COLO668 (cell line): ENCODE measurements around the gene FN3KRP.
"Not testable (repeated sequence)": the region's sequence is repeated elsewhere in the genome, so short reads cannot be mapped to it uniquely, and the experiment has no call there.

Experiments used
- DNase-seq: peaks from one replicate; lab custom pipeline; 2025; ENCODE audit not compliant: unreplicated experiment; lab: John Stamatoyannopoulos, UW

The FN3KRP gene

DNA sequence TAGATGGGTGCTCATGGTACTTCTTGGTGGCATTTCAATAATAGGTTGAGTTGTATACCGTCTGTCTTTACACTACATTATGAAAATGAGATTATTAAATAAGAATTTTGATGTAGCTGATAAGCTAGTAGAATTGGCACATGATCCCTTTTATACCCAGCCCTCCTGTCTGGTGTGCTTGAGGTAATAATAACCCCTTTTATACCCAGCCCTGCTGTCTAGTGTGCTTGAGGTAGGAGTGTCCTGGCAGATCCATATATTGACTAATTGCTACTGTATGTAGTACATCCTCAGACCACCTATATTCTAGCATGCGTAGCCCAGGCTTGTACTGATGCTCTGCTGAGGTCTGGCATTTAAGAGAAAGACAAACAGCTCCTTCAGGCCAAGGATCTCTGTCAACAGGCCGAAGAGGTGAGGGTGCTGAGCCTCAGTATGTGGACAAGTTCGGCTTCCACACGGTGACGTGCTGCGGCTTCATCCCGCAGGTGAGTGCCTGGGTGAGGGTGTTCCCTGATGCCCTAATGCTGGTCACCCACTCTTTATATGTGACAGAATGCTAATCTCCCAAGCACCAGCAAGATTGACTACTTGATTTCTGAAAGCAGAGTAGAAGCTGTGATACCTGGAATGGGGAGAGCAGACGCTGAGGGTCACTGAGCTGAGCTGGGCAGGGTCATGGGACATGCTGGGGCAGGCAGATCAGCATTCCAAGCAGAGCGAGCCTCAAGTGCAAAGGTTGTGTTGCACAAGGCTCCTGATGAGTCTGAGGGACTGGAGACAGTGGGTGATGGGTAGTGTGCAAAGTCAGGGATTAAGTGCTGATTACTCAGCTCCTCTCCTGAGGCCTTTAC, 24.6 kb downstream of the FN3KRP start:
- DNase-seq = no peak

GRCh38 chr17:82743344-82744219, 27.1 kb downstream of the FN3KRP start:
- no peak for DNase-seq

GRCh38 chr17:82744736-82745135, 28.2 kb downstream of the FN3KRP start:
- DNase-seq = not testable (repeated sequence)

GRCh38 chr17:82745524-82745923, 29.0 kb downstream of the FN3KRP start:
- DNase-seq = no peak

DNA sequence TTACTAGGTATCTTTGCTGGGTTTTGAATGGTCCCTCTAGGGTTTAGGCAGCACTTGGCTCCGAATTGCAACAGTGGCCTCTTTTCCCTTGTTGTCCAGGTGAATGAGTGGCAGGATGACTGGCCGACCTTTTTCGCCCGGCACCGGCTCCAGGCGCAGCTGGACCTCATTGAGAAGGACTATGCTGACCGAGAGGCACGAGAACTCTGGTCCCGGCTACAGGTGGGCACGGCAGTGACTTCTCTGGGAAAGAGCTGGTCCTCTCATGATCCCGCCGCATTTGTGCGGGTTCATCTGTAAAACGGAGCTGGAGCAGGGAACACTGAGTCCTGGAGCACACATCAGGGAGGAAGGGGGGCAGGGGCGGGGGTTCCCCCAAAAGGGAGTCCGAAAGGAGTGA, 32.2 kb downstream of the FN3KRP start:
- DNase-seq = no peak

- DNase-seq = no peak
Observed at GRCh38 chr17:82750241-82750908, 33.9 kb downstream of the FN3KRP start.

DNA sequence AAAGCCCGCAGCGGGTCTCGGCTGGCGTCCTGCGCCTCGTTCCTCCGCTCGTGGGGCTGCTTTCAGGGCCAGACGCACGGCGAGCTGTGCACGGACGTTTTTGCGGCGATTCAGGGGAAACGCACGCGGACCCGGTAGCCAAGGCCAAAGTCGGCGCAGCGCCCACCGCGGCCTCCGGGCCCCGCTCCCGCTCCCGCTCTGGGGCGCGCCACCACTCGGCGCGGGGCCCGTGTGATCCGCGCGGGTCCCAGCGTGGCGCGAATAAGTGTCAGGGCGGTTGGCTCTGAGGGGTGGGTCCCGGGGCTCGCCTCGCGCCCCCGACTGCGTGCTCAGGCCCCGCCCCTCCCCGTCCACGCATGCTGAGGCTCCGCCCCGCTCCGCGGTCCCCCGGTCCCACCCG, 34.7 kb downstream of the FN3KRP start:
- no peak for DNase-seq

- DNase-seq = peak; percentile 90
Observed at GRCh38 chr17:82751571-82752370, 35.3 kb downstream of the FN3KRP start, which contains the start of gene TBCD. Gene TBCD (plus strand): TSS chr17:82752065. CDS start chr17:82752194, 129 bp downstream.

GRCh38 chr17:82752371-82753200, 36.1 kb downstream of the FN3KRP start:
- DNase-seq = peak; percentile 56

DNA sequence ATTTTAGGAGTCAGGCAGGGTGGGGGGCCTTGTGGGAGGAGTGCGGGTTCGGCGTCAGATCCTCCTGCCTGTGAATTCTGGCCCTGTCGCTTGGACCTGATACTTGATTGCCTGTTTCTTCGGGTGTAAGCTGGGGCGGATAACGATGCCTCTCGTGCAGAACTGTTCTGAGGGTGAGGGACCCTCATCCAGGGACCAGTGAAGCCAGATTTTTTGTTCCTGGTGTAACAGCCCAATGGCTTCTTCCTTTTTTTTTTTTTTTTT, 36.6 kb downstream of the FN3KRP start:
- no peak for DNase-seq

DNA sequence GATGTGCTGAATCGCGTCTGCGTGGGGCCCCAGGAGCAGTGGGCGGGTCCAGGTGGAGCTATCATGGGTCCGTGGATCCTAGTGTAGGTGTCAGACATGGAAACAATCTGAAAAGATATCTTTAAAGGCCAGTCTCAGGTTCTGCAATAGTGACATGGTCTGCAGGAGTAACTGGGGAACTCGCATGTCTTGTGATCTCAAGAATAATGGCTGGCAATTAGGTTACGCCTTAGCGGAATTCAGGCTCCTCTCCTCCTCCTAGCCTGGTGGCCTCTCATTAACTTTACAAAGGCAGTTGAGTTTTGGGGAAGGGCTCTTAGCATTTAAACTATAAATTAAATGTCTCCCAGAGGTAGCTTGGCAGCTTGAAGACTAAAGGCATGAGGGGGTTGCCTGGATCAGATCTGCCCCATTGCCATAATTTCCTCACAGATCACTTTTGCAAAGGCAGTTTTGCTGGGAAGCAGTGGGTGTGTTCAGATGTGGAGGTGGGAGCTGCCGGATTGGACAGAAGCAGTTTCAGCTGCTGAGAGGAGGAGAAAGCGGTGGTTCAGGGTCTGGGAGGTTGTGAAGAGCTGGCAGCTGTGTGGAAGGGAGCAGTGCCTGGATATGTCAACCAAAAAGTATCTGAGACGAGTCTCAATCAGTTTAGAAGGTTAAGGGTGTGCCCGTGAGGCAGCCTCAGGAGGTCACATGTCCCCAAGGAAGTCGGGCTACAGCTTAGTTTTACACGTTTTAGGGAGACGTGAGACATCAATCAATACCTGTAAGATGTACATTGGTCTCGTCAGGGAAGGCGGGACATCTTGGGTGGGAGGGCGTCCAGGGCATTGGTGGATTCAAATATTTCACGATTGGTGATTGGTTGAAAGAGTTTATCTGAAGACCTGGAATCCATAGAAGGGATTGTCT, 38.0 kb downstream of the FN3KRP start:
- no peak for DNase-seq

- DNase-seq = no peak
Observed at GRCh38 chr17:82756166-82756565, 39.7 kb downstream of the FN3KRP start.

GRCh38 chr17:82765371-82765770, 48.9 kb downstream of the FN3KRP start:
- no peak for DNase-seq

DNA sequence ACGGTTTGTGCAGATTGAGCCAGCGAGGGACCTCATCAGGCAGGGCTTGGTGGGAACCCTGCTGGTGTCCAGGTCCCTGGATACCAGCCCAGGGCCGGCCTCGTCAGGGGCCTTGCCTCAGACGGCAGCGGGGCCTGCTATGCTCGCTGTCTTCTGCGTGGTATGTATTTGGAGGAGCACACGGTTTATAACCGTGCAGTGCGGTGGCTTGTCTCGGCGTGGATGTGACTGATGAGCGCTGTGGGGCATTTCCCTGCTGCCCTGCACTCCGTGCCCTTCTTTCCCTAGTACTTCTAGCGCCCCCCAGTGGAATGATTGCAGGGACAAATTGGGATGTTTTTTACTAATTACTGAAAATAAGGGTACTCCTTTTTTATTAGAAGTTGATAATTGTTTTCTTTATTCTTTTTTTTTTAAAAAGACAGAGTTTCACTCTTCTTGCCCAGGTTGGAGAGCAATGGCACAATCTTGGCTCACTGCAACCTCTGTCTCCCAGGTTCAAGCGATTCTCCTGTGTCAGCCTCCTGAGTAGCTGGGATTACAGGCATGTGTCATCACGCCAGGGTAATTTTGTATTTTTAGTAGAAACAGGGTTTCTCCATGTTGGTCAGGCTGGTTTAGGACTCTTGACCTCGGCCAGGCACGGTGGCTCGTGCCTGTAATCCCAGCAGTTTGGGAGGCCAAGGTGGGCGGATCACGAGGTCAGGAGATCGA, 50.7 kb downstream of the FN3KRP start:
- peak; percentile 32 for DNase-seq

GRCh38 chr17:82769041-82769440, 52.5 kb downstream of the FN3KRP start:
- DNase-seq = no peak

DNA sequence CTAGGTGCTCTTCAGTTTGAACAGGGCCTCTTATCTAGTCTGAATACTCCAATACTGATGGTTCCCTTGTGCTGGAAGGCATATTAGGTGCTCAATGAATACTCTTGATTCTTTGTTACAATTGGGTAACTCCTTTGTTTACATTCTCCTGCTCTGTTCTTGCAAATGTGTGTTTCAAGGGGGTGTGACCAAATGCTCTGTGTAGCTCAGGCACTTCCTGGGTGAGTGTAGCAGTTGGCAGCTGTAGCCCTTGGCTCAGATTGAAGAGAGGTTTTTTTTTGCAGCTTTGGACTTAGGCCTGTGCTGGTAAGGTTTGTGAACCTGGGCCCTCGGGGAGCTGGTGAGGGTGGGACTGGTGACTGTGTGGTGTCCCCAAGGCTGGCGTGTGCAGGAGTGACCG, 55.5 kb downstream of the FN3KRP start:
- DNase-seq = no peak

GRCh38 chr17:82774456-82774855, 58.0 kb downstream of the FN3KRP start:
- not testable (repeated sequence) for DNase-seq
